Panc1 (cell line): Measurements from ENCODE around the gene GALNT9. TPM values are rescaled to one million over a fixed set of nuclear protein-coding genes. Genes with fewer than 3 reads are reported as not detected.

Experiments used
- ATAC-seq: fragments of 200-7000 bp; cut with Tn5 transposase; 2 replicates; pipeline ENCODE4 v1.9.1; 2020; ENCODE audit warnings: mild to moderate bottlenecking, moderate library complexity
- BruUV-seq: library from RNA; stranded (reverse); fragments of 400-500 nt; replicated peaks from 2 replicates; lab custom pipeline; 2021; lab: Mats Ljungman, UMichigan
- CTCF ChIA-PET: fragments of 300-600 bp; sonication (Branson Sonifier 250); formaldehyde crosslinking; loops from one replicate; lab custom pipeline; 2022; ENCODE audit warnings: antibody characterized with exemption; lab: Charles Lee
- POLR2A ChIA-PET: fragments of 300-600 bp; sonication (Branson Sonifier 250); formaldehyde crosslinking; loops from one replicate; lab custom pipeline; 2022; ENCODE audit warnings: antibody characterized with exemption; lab: Charles Lee
- DNase-seq: peaks from one replicate; pipeline ENCODE4 v3.0.0-alpha.2; 2010; ENCODE audit warnings: low read depth, low spot score
- H3K27ac ChIP-seq: 2 replicates; pipeline ENCODE4 v1.5.1; 2011; ENCODE audit warnings: mild to moderate bottlenecking, low read length, inconsistent platforms
- H3K27me3 ChIP-seq: fragments of 200-500 bp; sonication (Bioruptor generic); 2 replicates; pipeline ENCODE4 v1.6.0; 2014; ENCODE audit warnings: low read length, inconsistent platforms; ENCODE audit not compliant: control insufficient read depth, insufficient read depth
- H3K36me3 ChIP-seq: fragments of 200-500 bp; sonication (Bioruptor generic); 2 replicates; pipeline ENCODE4 v1.5.1; 2014; ENCODE audit warnings: inconsistent platforms, mild to moderate bottlenecking, low read length, moderate library complexity; ENCODE audit not compliant: control insufficient read depth, insufficient read depth
- H3K4me1 ChIP-seq: 2 replicates; pipeline ENCODE4 v1.5.1; 2011; ENCODE audit warnings: inconsistent platforms, mild to moderate bottlenecking, low read length, moderate library complexity; ENCODE audit not compliant: control insufficient read depth, insufficient read depth
- H3K4me3 ChIP-seq, 2 experiments: 2 replicates each; pipeline ENCODE4 v1.5.1; 2011 to 2012; ENCODE audit warnings: low read depth in 2 of 2, low read length in 2 of 2, mild to moderate bottlenecking in 2 of 2, inconsistent platforms in 1 of 2, moderate library complexity in 1 of 2
- H3K9me3 ChIP-seq: fragments of 200-500 bp; sonication (Bioruptor generic); 2 replicates; pipeline ENCODE4 v1.5.1; 2014; ENCODE audit warnings: low read depth, mild to moderate bottlenecking, inconsistent platforms, low read length, moderate library complexity; ENCODE audit not compliant: control insufficient read depth, insufficient read depth
- CTCF ChIP-seq: fragments of 450-650 bp; IDR thresholded peaks from 2 replicates; pipeline ENCODE4 v1.5.1; 2017; ENCODE audit warnings: mild to moderate bottlenecking
- POLR2AphosphoS5 ChIP-seq: IDR thresholded peaks from 2 replicates; pipeline ENCODE4 v1.6.1; 2012; ENCODE audit warnings: mild to moderate bottlenecking, low read depth, low read length, moderate library complexity
- REST ChIP-seq, 2 experiments: IDR thresholded peaks; 2 replicates each; pipeline ENCODE4 v1.6.1; 2011 to 2012; ENCODE audit warnings: low read depth in 2 of 2, control low read depth in 1 of 2, low read length in 1 of 2, mild to moderate bottlenecking in 1 of 2, moderate library complexity in 1 of 2; ENCODE audit not compliant: insufficient read depth in 1 of 2
- SIN3A ChIP-seq: IDR thresholded peaks from 2 replicates; pipeline ENCODE4 v1.6.1; 2012; ENCODE audit warnings: low read depth, mild to moderate bottlenecking, low read length, moderate library complexity, borderline replicate concordance; ENCODE audit not compliant: insufficient read depth
- TCF7L2 ChIP-seq: IDR thresholded peaks from 2 replicates; pipeline ENCODE4 v1.6.1; 2011; ENCODE audit warnings: mild to moderate bottlenecking, low read depth, low read length, inconsistent platforms
- in situ Hi-C: cut with HindIII; loops from 2 replicates; pipeline ENCODE4 v1.10.0; 2016; ENCODE audit warnings: low sequenced_read_pairs, low pct_unique_long_range_greater_than_20kb
- intact Hi-C: fragments of 100-400 bp; cut with micrococcal nuclease; formaldehyde crosslinking; loops from one replicate; pipeline ENCODE4 v1.10.0; 2022; ENCODE audit not compliant: unreplicated experiment
- total RNA-seq: library from RNA; stranded (reverse); gene quantifications from one replicate; pipeline ENCODE4 v1.2.1, GENCODE V29; 2021; ENCODE audit not compliant: unreplicated experiment

The GALNT9 gene
- total RNA-seq, 1 experiment from 2014 or later, result 0.33 TPM

- Histone ChIP-seq H3K9me3 (no peaks in the 10 kb centered on the region), H3K36me3 (no peaks in the 10 kb centered on the region), H3K27me3 (no peaks in the 10 kb centered on the region), H3K4me3 (no peak overlapping the region), H3K27ac (no peak overlapping the region), H3K4me1 (no peaks in the 10 kb centered on the region; the same call in 1 of the 2 replicates)
- CTCF ChIA-PET, result no interaction called here
- POLR2A ChIA-PET, result no interaction called here
- in situ Hi-C loops, result no loop called here
- no TSS peak for BruUV-seq
- DNase-seq, result no peak
- intact Hi-C loops, result no loop called here
- ATAC-seq, result no peak
- no peak for TF ChIP-seq REST (IDR thresholded peaks at IDR 0.05; ENCODE audit: insufficient read depth in 1 of 2, low read depth in 2 of 2, low read length in 1 of 2)
- no peak for TF ChIP-seq CTCF
- TF ChIP-seq TCF7L2, result no peak
- TF ChIP-seq SIN3A, result no peak
- no peak for TF ChIP-seq POLR2AphosphoS5
Measured at GRCh38 chr12:132270516-132270915, 58.9 kb downstream of the GALNT9 start.

- Histone ChIP-seq H3K27me3 (no peaks in the 10 kb centered on the region; the same call in 1 of the 2 replicates), H3K9me3 (no peaks in the 10 kb centered on the region), H3K4me3 (no peak overlapping the region), H3K36me3 (no peaks in the 10 kb centered on the region), H3K27ac (no peak overlapping the region), H3K4me1 (no peaks in the 10 kb centered on the region)
- TF ChIP-seq POLR2AphosphoS5 (no peak), TCF7L2 (no peak), CTCF (no peak), SIN3A (no peak), REST (IDR thresholded peaks at IDR 0.05; ENCODE audit: insufficient read depth in 1 of 2, low read depth in 2 of 2, low read length in 1 of 2) (no peak)
- intact Hi-C loops (no loop called here), in situ Hi-C loops (no loop called here)
- no TSS peak for BruUV-seq
- ChIA-PET CTCF (no interaction called here), POLR2A (no interaction called here)
- ATAC-seq (no peak), DNase-seq (no peak)
Measured at GRCh38 chr12:132269271-132269968, 60.0 kb downstream of the GALNT9 start.
